Hippocampal formation (tissue), 2 donors: ENCODE measurements around the gene MAP3K5.

ENCODE experiments used
- DNase-seq, 2 donors: peaks; one replicate each; lab custom pipeline; 2025; lab: John Stamatoyannopoulos, UW

The MAP3K5 gene

GRCh38 chr6:136750696-136751521 lies 41.4 kb downstream of the MAP3K5 start:
- DNase-seq, result no peak

- no peak for DNase-seq
Observed at GRCh38 chr6:136749359-136749997, 42.8 kb downstream of the MAP3K5 start.

- no peak for DNase-seq
Observed at GRCh38 chr6:136747507-136747906, 44.8 kb downstream of the MAP3K5 start.

- DNase-seq, result peak in 1 of 2 donors; percentile 31
Observed at GRCh38 chr6:136745300-136745699, 47.0 kb downstream of the MAP3K5 start.

GRCh38 chr6:136744889-136745288 lies 47.4 kb downstream of the MAP3K5 start:
- no peak for DNase-seq

- no peak for DNase-seq
Observed at GRCh38 chr6:136742125-136742524, 50.2 kb downstream of the MAP3K5 start.

GRCh38 chr6:136740050-136740974 lies 52.0 kb downstream of the MAP3K5 start:
- DNase-seq, result peak in 1 of 2 donors; percentile 44

GRCh38 chr6:136739501-136739900 lies 52.8 kb downstream of the MAP3K5 start:
- DNase-seq, result no peak

GRCh38 chr6:136739071-136739470 lies 53.2 kb downstream of the MAP3K5 start:
- no peak for DNase-seq

GRCh38 chr6:136738692-136739057 lies 53.6 kb downstream of the MAP3K5 start:
- DNase-seq, result no peak

- DNase-seq, result no peak
Observed at GRCh38 chr6:136737871-136738691, 54.2 kb downstream of the MAP3K5 start.

- DNase-seq, result no peak
Observed at GRCh38 chr6:136737374-136737844, 54.9 kb downstream of the MAP3K5 start.

- no peak for DNase-seq
Observed at GRCh38 chr6:136736281-136736960, 55.9 kb downstream of the MAP3K5 start.

GRCh38 chr6:136734977-136735376 lies 57.3 kb downstream of the MAP3K5 start:
- DNase-seq, result no peak

GRCh38 chr6:136732889-136733288 lies 59.4 kb downstream of the MAP3K5 start:
- no peak for DNase-seq

- DNase-seq, result no peak
Observed at GRCh38 chr6:136729832-136730231, 62.4 kb downstream of the MAP3K5 start.

GRCh38 chr6:136728976-136729515 lies 63.2 kb downstream of the MAP3K5 start:
- no peak for DNase-seq

- no peak for DNase-seq
Observed at GRCh38 chr6:136728033-136728939, 64.0 kb downstream of the MAP3K5 start.

- no peak for DNase-seq
Observed at GRCh38 chr6:136726837-136727557, 65.3 kb downstream of the MAP3K5 start.
